SK-N-MC (cell line): Measurements from ENCODE around the gene KIF27.
"Not testable (repeated sequence)": the region's sequence is repeated elsewhere in the genome, so short reads cannot be mapped to it uniquely, and the experiment has no call there.

Experiments
- DNase-seq: peaks from one replicate; pipeline ENCODE4 v3.0.0-alpha.2; 2011; ENCODE audit warnings: low read depth, low spot score
- H3K27ac ChIP-seq: fragments of 200-600 bp; sonication (generic); 2 replicates; pipeline ENCODE4 v1.5.1; 2016; ENCODE audit warnings: mixed run types
- H3K36me3 ChIP-seq: fragments of 200-600 bp; sonication (generic); 2 replicates; pipeline ENCODE4 v1.6.1; 2017; ENCODE audit warnings: antibody characterized with exemption, low read length, mixed read lengths; ENCODE audit not compliant: insufficient read depth
- H3K4me3 ChIP-seq: fragments of 200-600 bp; sonication (generic); 2 replicates; pipeline ENCODE4 v1.5.1; 2016
- H3K9ac ChIP-seq: fragments of 200-600 bp; sonication (generic); 2 replicates; pipeline ENCODE4 v1.8.0; 2017; ENCODE audit warnings: mixed run types, mixed read lengths; ENCODE audit not compliant: insufficient read length
- H3K9me3 ChIP-seq: fragments of 200-600 bp; sonication (generic); 2 replicates; pipeline ENCODE4 v1.6.1; 2017; ENCODE audit warnings: low read depth, mild to moderate bottlenecking, antibody characterized with exemption, low read length, moderate library complexity, mixed read lengths
- EZH2 ChIP-seq: fragments of 200-600 bp; sonication (generic); IDR thresholded peaks from one replicate; pipeline ENCODE4 v1.6.1; 2017; ENCODE audit warnings: antibody characterized with exemption
- FOXP2 ChIP-seq: optimal IDR thresholded peaks from 2 replicates; pipeline ENCODE3; 2011; ENCODE audit warnings: mild to moderate bottlenecking, moderate library complexity; ENCODE audit not compliant: insufficient read depth; ENCODE audit errors: extremely low read length, control extremely low read depth
- POLR2AphosphoS5 ChIP-seq: IDR thresholded peaks from 2 replicates; pipeline ENCODE4 v1.6.1; 2012; ENCODE audit warnings: mild to moderate bottlenecking, low read depth, low read length, borderline replicate concordance

Gene KIF27

DNA sequence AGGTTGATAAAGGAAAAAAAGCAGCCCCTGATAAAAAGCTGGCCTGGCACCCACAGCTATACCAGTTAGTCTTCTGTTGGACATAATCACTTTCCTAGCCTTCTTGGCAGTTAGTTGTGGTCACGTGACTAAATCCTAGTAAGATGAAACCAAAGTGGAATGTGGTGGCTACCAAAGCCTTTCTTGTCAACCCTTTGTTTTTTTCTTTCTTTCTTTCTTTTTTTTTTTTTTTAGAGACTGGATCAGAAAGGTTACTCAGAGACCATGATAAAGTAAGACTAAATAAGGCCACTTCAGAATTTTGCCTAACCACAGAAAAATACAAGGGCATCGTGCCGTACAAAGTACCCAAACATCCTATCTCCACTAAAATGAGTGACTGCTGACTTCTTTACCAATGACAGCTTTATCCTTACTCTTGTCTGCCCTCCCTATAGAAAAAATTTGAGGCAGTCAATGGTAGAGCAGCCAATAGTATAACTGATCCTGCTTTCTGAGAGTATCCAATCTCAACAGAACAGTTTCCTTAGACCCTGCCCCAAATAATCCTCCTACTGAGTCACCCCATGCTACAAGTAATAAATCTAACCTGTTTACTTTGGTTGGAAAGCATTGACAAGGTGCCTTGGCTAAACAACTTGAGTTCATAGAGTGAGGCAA, 14.2 kb upstream of the KIF27 start:
- TF ChIP-seq FOXP2 (no peak), POLR2AphosphoS5 (no peak), EZH2 (no peak)
- Histone ChIP-seq H3K4me3 (no peak overlapping the region), H3K36me3 (no peaks in the 10 kb centered on the region), H3K27ac (peak overlapping the region; percentile 33; the same call in 1 of the 2 replicates), H3K9ac (no peak overlapping the region), H3K9me3 (no peaks in the 10 kb centered on the region)
- no peak for DNase-seq

DNA sequence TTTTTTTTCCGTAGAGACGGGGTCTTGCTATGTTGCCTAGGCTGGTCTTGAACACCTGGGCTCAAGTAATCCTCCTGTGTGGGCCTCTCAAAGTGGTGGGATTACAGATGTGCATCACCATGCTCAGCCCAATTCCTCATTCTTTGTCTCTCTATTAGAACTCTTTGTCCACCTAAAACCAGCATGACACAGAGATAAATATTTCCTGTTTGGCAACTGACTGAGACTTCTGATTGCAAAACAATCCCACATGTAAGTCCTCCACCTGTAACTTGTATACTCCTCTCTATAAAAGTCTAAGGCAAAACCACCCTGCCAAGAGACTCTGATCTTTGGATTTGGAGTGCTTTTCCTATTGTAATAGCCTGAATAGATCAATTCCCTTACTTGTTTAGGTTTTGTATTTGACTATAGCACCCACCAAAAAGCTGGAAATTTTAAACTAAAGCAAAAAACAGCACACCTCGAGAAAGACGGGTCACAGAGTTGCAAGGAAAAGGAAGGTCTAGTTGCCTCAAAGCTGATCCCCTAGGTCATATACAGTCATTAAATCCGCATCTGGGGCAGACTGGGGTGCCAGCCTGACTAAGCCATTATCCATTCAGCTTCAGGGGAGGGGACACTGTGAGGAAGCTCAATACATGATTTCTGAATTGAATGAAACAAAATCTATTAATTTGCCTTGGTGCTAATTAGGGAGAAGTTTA, 13.5 kb upstream of the KIF27 start:
- Histone ChIP-seq H3K9me3 (no peaks in the 10 kb centered on the region), H3K9ac (no peak overlapping the region), H3K27ac (peak overlapping the region; percentile 33), H3K36me3 (no peaks in the 10 kb centered on the region), H3K4me3 (no peak overlapping the region; the same call in 1 of the 2 replicates)
- DNase-seq, result no peak
- TF ChIP-seq EZH2 (no peak), FOXP2 (no peak), POLR2AphosphoS5 (no peak)

DNA sequence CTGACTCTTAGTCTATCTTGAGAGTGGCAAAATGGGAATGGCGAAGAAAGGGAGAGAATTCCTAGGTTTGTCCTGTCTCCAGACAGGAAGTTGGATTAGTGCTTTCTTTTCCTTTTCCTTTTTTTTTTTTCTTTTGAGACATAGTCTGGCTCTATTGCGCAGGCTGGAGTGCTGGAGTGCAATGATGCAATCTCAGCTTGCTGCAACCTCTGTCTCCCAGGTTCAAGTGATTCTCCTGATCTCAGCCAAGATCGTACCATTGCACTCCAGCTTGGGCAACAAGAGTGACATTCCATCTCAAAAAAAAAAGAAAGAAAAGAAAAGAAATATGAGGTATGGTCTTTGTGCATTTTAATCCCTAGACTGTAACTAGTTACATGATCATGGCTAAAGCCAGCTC, 12.6 kb upstream of the KIF27 start:
- no peaks in the 10 kb centered on the region for H3K36me3 ChIP-seq
- no peaks in the 10 kb centered on the region for H3K9me3 ChIP-seq
- no peak overlapping the region for H3K9ac ChIP-seq
- peak; percentile 26 for DNase-seq
- no peak overlapping the region for H3K27ac ChIP-seq
- TF ChIP-seq FOXP2 (no peak), EZH2 (no peak), POLR2AphosphoS5 (no peak)
- peak overlapping the region; percentile 30; the same call in 1 of the 2 replicates for H3K4me3 ChIP-seq

DNA sequence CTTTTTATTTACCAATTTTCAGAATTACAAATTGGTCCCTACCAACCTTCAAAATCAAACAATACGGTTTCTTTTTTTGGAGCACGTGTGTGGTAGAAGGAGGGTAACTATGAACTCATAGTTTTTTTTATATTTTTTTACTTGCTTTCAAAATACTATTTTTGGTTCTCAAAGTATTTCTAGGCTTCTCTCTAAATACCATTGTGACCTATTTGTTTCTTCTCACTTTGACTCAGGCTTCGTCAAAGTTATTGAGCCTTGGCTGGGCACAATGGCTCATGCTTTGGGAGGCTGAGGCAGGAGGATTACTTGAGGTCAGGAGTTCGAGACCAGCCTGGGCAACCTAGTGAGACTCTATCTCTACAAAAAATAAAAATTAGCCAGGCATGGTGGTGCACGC, 11.6 kb upstream of the KIF27 start:
- no peaks in the 10 kb centered on the region for H3K9me3 ChIP-seq
- no peak for DNase-seq
- TF ChIP-seq EZH2 (no peak), POLR2AphosphoS5 (no peak), FOXP2 (no peak)
- H3K27ac ChIP-seq, result no peak overlapping the region
- no peak overlapping the region for H3K4me3 ChIP-seq
- no peaks in the 10 kb centered on the region for H3K36me3 ChIP-seq
- H3K9ac ChIP-seq, result no peak overlapping the region

DNA sequence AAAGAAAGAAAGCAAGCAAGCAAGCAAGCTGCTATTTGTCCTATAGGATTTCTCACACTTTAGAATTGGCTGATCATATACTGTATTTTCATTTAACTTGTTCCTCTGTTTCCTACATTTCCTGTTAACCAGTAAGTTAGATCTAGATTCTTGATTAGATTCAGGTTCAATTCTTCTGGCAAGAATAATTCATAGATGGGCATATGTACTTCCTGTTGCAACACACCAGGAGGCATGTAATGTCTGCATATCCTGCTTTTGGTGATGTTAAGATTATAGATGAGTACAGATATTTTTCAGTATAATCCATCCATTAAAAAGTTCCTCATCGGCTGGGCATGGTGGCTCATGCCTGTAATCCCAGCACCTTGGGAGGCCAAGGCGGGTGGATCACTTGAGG, 10.8 kb upstream of the KIF27 start:
- H3K36me3 ChIP-seq, result no peaks in the 10 kb centered on the region
- H3K27ac ChIP-seq, result no peak overlapping the region
- no peak overlapping the region for H3K9ac ChIP-seq
- H3K4me3 ChIP-seq, result no peak overlapping the region
- peak; percentile 65 for DNase-seq
- TF ChIP-seq POLR2AphosphoS5, result no peak
- TF ChIP-seq FOXP2, result no peak
- no peak for TF ChIP-seq EZH2
- no peaks in the 10 kb centered on the region for H3K9me3 ChIP-seq

DNA sequence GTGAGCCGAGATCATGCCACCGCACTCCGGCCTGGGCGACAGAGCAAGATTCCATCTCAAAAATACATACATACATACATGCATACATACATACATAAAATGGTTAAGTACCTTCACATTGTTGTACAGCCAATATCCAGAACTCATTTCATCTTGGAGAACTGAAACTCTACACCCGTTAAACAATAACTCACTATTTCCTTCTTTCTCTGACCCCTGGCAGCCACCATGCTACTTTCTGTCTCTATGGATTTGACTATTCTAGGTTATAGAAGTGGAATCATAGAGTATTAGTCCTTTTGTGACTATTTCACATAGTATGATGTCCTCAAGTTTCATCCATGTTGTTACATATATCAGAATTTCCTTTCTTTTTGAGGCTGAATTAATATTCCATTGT, 9.6 kb upstream of the KIF27 start:
- no peak for DNase-seq
- H3K9me3 ChIP-seq, result no peaks in the 10 kb centered on the region
- no peak overlapping the region for H3K27ac ChIP-seq
- TF ChIP-seq POLR2AphosphoS5, result no peak
- no peak for TF ChIP-seq EZH2
- no peak for TF ChIP-seq FOXP2
- no peak overlapping the region for H3K4me3 ChIP-seq
- no peak overlapping the region for H3K9ac ChIP-seq
- no peaks in the 10 kb centered on the region for H3K36me3 ChIP-seq

DNA sequence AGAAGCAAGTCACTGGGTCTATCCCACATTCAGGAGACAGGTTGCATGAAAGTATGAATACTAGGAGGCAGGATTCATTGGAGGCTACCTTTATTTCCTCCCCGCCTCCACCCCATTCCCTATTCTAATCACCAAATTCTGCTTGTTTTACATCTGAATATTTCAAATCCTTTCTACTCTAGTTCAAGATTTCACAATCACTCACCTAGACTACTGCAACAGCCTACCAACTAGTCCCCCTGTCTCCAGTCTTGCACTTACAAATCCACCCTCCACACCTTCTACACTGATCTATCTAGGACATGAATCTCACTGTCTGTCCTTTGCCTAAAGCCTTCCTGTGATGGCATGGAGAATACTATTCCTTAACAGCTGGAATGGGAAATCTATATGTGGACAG, 6.4 kb upstream of the KIF27 start:
- no peaks in the 10 kb centered on the region for H3K36me3 ChIP-seq
- no peak overlapping the region for H3K4me3 ChIP-seq
- H3K27ac ChIP-seq, result no peak overlapping the region
- H3K9ac ChIP-seq, result no peak overlapping the region
- TF ChIP-seq EZH2 (no peak), FOXP2 (no peak), POLR2AphosphoS5 (no peak)
- no peak for DNase-seq
- H3K9me3 ChIP-seq, result no peaks in the 10 kb centered on the region

DNA sequence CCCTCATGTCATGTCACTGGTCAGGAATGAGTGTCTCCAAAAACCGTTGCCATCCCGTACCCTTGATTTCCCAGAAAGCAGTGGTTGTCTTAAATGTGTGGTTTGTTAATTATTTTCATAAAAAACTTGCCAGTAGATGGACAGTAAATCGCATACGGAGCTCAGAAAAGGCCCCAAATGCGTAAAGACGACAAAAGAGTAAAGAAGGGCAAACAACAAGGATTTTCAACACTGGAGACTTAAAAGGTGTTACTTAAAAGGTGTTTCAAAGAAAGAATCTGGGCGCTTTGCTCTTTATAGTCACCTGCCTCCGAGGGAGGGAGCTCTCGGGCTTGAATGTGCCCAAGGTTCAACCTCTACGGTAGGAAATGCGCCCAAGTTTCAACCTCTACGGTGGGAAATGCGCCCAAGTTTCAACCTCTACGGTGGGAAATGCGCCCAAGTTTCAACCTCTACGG, 734 bp downstream of the KIF27 start:
- TF ChIP-seq FOXP2 (no peak), POLR2AphosphoS5 (no peak), EZH2 (no peak)
- Histone ChIP-seq H3K36me3 (no peaks in the 10 kb centered on the region), H3K27ac (no peak overlapping the region), H3K9ac (peak overlapping the region; percentile 80), H3K4me3 (peak overlapping the region; percentile 85), H3K9me3 (no peaks in the 10 kb centered on the region)
- DNase-seq, result no peak

DNA sequence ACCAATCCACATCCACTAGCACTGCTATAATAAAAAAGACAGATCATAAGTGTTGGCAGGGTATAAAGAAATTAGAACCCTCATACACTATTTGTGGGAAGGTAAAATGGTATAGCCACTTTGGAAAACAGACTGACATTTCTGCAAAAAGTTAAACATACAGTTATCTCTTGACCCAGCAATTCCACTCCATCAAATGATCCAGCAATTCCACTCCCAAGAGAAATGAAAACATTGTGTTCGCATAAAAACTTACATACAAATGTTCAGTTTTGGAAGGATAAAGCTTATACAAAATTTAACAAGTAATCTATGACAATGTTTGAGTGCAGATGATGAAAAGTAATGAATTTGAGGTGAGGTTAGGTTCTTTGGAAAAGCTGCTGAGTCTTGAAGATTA, 2.1 kb downstream of the KIF27 start:
- DNase-seq, result no peak
- no peak overlapping the region for H3K4me3 ChIP-seq
- no peak overlapping the region for H3K9ac ChIP-seq
- H3K36me3 ChIP-seq, result no peaks in the 10 kb centered on the region
- H3K9me3 ChIP-seq, result no peaks in the 10 kb centered on the region
- TF ChIP-seq EZH2 (no peak), POLR2AphosphoS5 (no peak), FOXP2 (no peak)
- no peak overlapping the region for H3K27ac ChIP-seq

DNA sequence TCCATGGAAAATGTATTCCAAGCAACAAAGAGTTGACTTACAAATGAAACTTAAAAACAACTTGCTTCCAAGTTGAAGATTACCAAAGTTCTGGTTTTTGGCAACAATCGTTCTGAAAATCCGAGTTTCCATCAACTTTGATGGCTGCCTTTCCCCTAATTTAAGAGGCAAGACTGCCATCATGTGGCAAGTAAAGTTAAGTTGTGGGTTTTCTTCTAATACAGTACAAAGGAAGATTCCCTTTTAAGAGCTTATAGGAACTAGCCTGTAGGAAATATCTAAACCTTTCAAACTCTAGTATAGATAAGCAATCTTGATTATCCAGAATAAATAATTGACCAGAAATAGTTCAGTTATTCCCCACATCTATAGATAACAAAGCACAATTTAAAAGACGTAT, 9.0 kb downstream of the KIF27 start:
- not testable (repeated sequence) for H3K9ac ChIP-seq, H3K27ac ChIP-seq, DNase-seq, H3K36me3 ChIP-seq, H3K4me3 ChIP-seq, H3K9me3 ChIP-seq
